GM18951 (cell line): Measurements from ENCODE around the gene DNAJC17.
A peak's percentile ranks its signal among the peaks of the same experiment; 100 is the strongest.

Experiments used
- POLR2A ChIP-seq: IDR thresholded peaks from 4 replicates; pipeline ENCODE4 v1.6.1; 2011; ENCODE audit warnings: mild to moderate bottlenecking; ENCODE audit not compliant: insufficient read length, insufficient read depth; ENCODE audit errors: extremely low read depth
- in situ Hi-C: fragments of 300-500 bp; cut with MboI; formaldehyde crosslinking; loops from one replicate; pipeline ENCODE4 v1.12.0; 2022; ENCODE audit warnings: low sequenced_read_pairs, mixed read lengths, inconsistent platforms; ENCODE audit not compliant: unreplicated experiment

DNAJC17 gene, protein sequence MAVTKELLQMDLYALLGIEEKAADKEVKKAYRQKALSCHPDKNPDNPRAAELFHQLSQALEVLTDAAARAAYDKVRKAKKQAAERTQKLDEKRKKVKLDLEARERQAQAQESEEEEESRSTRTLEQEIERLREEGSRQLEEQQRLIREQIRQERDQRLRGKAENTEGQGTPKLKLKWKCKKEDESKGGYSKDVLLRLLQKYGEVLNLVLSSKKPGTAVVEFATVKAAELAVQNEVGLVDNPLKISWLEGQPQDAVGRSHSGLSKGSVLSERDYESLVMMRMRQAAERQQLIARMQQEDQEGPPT

DNA sequence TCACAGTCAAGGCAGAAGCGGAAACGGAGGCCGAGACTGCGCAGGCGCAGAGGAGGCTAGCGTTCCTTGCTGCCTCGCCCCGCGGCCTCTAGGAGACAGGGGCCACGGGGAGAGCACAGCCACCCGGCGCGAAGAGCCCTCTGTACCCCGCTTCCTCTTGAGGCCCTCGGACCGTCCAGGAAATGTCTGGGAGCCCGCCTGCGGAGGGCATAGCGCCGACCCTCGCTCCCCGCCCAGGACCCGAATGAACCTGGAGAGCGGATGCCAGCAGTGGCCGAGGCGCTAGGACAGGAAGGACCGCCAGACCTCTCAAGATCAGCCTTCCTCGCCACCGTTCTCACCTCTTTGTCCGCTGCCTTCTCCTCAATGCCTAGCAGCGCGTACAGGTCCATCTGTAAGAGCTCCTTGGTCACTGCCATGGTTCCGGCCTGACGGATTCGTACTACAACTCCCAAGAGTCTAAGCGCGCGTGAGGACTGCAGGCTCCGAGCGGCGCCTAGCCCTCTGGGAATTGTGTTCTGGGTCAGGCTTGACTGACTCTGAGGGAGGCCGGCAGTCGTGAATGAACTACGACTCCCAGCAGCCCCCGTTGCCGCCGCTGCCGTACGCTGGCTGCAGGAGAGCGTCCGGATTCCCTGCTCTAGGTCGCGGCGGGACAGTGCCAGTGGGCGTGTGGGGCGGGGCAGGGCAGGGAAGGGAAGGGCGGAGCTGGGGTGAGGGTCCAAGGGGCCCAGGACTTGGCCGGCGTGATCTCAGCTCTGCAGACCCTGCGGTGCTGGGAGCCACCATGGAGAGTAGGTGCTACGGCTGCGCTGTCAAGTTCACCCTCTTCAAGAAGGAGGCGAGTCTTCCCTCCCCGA lies at the start of gene DNAJC17, which contains the start of gene ZFYVE19:
Gene DNAJC17 (minus strand): TSS at position 446 of the 860 bp plus-strand sequence. CDS start 27 bp downstream, at position 419.
Gene ZFYVE19 (plus strand): TSS at position 62 of the 860 bp plus-strand sequence. CDS start 501 bp downstream, at position 563.
- TF ChIP-seq POLR2A: peak; percentile 91
- in situ Hi-C loops: no loop called here

DNA sequence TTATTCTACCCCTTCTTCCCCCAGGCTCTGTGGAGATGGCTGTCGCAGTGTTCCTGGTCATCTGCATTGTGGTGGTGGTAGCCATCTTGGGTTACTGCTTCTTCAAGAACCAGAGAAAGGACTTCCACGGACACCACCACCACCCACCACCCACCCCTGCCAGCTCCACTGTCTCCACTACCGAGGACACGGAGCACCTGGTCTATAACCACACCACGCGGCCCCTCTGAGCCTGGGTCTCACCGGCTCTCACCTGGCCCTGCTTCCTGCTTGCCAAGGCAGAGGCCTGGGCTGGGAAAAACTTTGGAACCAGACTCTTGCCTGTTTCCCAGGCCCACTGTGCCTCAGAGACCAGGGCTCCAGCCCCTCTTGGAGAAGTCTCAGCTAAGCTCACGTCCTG lies 49.5 kb upstream of the DNAJC17 start:
- in situ Hi-C loops: no loop called here
- TF ChIP-seq POLR2A: no peak

DNA sequence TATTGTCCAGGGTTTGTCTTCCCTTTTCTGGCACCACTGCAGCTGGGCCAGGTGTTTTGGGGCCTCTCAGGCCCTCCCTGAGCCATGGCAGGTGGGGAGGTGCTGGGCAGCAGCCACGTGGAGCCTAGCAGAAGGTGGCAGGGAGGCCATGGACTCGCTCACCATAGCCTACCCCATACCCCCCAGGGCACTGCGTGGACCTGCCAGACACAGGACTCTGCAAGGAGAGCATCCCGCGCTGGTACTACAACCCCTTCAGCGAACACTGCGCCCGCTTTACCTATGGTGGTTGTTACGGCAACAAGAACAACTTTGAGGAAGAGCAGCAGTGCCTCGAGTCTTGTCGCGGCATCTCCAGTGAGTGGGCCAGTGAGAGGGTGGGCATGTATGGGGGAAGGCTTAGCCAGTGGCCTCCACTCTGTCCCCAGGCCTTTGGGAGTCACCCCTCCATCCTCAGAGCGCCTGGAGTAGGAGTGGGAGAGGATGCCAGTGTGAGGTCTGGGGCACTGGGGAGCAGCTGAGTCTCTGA lies 48.5 kb upstream of the DNAJC17 start:
- TF ChIP-seq POLR2A: no peak
- in situ Hi-C loops: no loop called here

DNA sequence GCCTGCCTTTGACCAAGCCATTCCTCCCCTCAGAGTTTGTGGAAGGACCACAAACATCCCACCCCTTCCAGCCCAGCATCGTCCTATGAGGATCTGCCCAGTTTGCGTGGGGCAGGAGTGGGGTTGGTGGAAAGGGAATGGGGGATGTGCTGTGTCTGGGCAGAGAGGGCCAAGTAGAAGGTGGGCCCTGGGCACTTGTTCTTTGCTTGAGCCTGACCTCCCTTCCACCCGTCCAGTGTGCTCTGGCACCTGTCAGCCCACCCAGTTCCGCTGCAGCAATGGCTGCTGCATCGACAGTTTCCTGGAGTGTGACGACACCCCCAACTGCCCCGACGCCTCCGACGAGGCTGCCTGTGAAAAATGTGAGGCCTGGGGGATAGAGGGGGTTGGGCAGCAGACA lies 46.9 kb upstream of the DNAJC17 start:
- in situ Hi-C loops: loop anchor here (5.0 kb wide), 1 partner anchor 38 kb away; the partner anchor contains the start of gene VPS18
- TF ChIP-seq POLR2A: no peak

DNA sequence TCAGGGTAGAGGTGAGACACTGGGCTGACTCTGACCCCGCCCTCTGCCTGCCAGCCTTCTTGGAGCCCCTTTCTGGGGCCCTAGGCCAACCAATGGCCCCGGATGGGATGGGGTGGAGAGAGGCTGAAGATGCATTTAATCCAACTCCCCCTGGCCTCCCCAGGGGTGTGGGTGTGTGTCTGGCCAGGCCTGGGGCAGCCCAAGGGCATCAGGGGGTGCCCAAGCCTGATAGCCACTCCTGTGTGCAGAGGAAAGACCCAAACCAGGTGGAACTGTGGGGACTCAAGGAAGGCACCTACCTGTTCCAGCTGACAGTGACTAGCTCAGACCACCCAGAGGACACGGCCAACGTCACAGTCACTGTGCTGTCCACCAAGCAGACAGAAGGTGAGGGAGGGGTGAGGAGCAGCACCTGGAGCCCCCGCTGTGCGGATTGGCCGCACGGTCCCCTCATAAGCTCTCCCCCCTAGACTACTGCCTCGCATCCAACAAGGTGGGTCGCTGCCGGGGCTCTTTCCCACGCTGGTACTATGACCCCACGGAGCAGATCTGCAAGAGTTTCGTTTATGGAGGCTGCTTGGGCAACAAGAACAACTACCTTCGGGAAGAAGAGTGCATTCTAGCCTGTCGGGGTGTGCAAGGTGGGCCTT lies 46.1 kb upstream of the DNAJC17 start:
- TF ChIP-seq POLR2A: no peak

DNA sequence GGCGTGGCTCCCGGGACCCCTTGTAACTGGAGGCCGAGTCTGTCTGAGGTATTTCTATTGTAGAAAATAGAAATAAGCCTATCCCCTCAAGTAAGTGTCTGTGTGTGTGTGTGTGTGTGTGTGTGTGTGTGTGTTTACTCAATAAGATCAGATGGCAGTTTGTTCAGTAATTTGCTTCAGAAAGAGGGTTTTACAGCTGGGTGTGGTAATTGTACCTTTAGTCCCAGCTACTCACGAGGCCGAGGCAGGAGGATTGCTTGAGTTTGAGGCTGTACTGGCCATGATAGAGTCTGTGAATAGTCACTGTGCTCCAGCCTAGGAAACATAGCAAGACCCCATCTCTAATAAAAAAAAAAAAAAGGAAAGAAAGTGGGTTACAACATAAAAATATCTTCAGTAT lies 45.3 kb upstream of the DNAJC17 start:
- in situ Hi-C loops: loop anchor here (5.0 kb wide), 1 partner anchor 40 kb away; the partner anchor contains the start of gene VPS18
- no peak for TF ChIP-seq POLR2A

More for the DNA sequence above, 46.1 kb upstream of the DNAJC17 start:
- in situ Hi-C loops: loop anchor here (5.0 kb wide), 1 partner anchor 39 kb away; the partner anchor contains the start of gene VPS18

DNA sequence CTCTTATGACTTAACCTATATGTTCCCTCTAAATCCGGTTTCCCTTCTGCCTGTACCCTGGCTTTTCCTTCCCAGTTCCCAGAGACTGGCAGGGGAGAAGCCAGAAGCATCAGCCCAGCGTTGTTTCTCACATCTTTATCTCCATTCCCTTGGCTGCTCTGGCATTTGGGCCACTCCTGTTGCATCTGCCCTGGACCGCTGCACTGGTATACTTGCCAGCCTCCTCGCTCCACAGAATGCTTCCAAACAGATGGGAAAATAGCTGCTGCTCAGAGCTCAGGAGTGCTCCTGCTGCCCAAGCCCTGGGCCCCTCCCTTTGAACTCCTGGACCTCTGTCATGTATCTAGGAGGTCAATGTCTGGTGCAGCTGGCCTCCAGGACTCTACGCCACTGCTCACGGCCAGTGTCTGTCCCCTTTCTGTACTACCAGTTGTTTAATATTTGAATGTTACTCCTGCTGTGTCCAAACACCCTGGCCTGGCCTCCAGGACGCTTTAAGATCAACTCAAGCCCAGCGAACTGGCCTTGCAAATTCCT lies 43.4 kb upstream of the DNAJC17 start:
- in situ Hi-C loops: loop anchor here (5.0 kb wide), 1 partner anchor 42 kb away; the partner anchor contains the start of gene VPS18
- no peak for TF ChIP-seq POLR2A

DNA sequence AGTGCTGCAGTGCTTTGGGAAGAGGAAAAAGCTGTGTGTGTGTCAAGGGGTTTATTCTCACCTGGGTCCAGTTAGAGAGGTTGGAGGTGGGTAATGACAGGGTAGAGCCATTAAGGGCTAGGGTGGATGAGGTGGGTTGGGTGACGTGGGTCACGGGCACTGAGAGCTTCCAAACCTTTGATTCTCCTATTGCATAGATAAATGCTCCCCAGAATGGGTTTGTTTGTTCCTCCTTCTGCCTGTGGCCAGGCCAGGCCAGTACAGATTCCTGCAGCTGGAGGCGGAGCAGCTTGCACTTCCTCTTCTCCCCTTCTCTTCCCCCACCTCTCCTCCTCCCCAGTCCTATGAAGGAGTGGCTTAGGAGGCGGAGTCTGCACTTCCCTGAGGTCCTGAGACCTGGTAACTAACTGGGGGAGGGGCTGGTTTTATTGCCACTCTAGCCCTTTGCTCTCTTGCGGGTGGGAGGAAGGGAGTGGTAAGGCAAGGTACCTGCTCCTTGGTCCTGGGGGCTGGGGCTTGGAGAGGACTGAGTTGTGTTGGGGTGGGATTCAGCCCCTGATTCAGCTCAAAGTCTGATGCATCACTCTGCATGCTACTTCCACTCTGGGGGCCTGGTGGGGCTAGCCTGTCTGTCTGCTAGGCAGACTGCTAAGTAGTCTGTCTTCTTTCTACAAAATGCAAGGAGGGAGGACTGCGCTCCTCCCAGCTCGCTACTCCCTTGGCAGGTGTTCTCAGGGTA lies 40.1 kb upstream of the DNAJC17 start:
- in situ Hi-C loops: no loop called here
- TF ChIP-seq POLR2A: peak; percentile 37

DNA sequence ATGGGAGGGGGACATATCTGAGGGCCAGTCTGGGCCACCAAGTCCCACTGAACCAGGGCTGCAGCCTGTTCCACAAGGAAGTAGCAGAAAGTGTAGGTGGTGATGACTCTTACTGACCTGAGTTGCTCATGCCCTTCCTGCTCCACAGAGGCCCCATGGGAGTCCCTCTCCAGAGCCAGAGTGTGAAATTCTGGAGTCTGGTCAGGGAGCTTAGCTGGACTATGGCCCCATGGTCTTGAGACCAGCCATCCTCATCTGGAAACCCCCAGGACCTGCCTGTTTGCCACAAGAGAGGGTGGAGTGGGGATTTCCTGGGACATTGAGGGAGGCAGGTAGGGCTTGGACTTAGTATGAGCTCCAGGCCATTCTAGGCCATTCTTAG lies 39.6 kb upstream of the DNAJC17 start:
- in situ Hi-C loops: no loop called here
- TF ChIP-seq POLR2A: no peak

DNA sequence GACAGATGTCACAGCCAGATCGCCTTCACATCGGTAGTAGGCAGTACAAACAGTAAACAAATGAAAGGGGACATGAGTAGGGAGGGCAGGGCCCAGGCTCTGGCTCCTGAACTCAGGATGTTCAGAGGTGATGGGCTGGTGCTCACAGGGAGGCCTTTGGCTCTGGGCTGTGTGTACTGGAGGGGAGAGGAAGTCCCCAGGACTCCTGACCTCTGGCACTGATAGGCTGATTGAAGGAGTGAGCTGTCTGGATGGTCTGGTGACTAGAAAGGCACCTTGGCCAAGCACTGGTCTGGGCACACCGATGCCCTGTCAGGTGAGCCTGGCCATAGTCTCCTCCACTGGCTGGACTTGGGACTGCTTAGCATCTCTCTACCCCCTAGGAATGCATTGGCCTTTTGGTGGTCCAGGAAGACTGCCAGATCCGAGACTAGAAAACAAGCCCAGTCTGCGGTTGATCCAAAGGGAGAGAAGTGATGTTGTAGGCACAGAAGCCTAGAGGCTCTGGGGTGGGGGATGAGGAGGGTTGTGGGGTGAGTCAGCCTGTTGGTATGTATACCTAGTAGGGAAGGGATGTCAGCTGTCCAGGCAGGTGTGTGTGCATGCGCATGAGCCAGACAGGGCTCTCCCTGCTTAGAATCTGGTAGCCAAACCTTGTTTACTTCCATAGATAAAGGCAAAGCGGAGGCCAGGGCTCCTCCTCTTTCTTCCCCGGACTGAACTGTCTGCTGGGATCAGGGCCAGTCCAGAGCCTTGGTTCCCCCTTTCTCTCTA lies 38.4 kb upstream of the DNAJC17 start:
- in situ Hi-C loops: no loop called here
- no peak for TF ChIP-seq POLR2A

DNA sequence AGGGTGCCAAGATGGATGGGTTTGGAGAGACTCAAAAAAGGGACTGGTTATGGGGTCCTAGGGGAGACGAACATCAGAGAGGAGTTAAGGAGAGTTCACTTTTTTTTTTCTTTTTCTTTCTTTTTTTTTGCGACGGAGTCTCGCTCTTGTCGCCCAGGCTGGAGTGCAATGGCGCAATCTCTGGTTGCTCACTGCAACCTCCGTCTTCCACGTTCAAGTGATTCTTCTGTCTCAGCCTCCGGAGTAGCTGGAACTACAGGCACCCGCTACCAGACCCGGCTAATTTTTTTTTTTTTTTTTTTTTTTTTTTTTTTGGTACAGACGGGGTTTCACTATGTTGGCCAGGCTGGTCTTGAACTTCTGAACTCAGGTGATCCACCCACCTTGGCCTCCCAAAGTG lies 37.8 kb upstream of the DNAJC17 start:
- TF ChIP-seq POLR2A: no peak
- in situ Hi-C loops: no loop called here
